Natural killer cell (primary cell): Measurements from ENCODE around the gene ZBTB22. TPM values are rescaled to one million over a fixed set of nuclear protein-coding genes. Genes with fewer than 3 reads are reported as not detected.

Source experiments
- ATAC-seq, 3 donors: fragments of 150-1000 bp in 2 of 3; fragments of 200-7000 bp in 1 of 3; cut with Tn5 transposase; 1 replicate in 1 of 3; 2 replicates in 2 of 3; pipeline ENCODE4 v1.10.0; 2021; ENCODE audit warnings: mild to moderate bottlenecking in 2 of 3, moderate library complexity in 2 of 3
- DNase-seq, 2 donors: peaks; one replicate each; pipeline versions ENCODE4 v3.0.0 to v3.0.0-alpha.2; 2013 to 2021; ENCODE audit warnings: mixed read lengths in 1 of 2
- H3K27ac ChIP-seq: one replicate; pipeline ENCODE4 v1.5.1; 2013; ENCODE audit warnings: mild to moderate bottlenecking, low read length
- H3K27me3 ChIP-seq: one replicate; pipeline ENCODE4 v1.6.1; 2013; ENCODE audit warnings: low read length; ENCODE audit not compliant: control insufficient read depth, insufficient read depth
- H3K36me3 ChIP-seq: one replicate; pipeline ENCODE4 v1.6.1; 2013; ENCODE audit warnings: low read length; ENCODE audit not compliant: control insufficient read depth, insufficient read depth
- H3K4me1 ChIP-seq: one replicate; pipeline ENCODE4 v1.6.1; 2013; ENCODE audit warnings: low read length; ENCODE audit not compliant: control insufficient read depth, insufficient read depth
- H3K4me3 ChIP-seq: one replicate; pipeline ENCODE4 v1.5.1; 2013; ENCODE audit warnings: low read length
- H3K9me3 ChIP-seq: one replicate; pipeline ENCODE4 v1.6.1; 2013; ENCODE audit warnings: low read length; ENCODE audit not compliant: control insufficient read depth, insufficient read depth
- H3K27ac Mint-ChIP-seq, 2 donors: one replicate each; pipeline ENCODE4 v1.8.0; 2022; ENCODE audit warnings: mild to moderate bottlenecking in 2 of 2, mixed read lengths in 2 of 2, moderate library complexity in 1 of 2
- H3K27me3 Mint-ChIP-seq, 2 donors: one replicate each; pipeline ENCODE4 v1.8.0; 2022; ENCODE audit warnings: low read depth in 2 of 2, mixed read lengths in 2 of 2
- H3K36me3 Mint-ChIP-seq: one replicate; pipeline ENCODE4 v1.8.0; 2022; ENCODE audit warnings: mixed read lengths
- H3K4me1 Mint-ChIP-seq, 2 donors: one replicate each; pipeline ENCODE4 v1.8.0; 2022; ENCODE audit warnings: mixed read lengths in 2 of 2
- H3K4me3 Mint-ChIP-seq: one replicate; pipeline ENCODE4 v1.8.0; 2022; ENCODE audit warnings: mild to moderate bottlenecking, moderate library complexity, mixed read lengths
- H3K9me3 Mint-ChIP-seq, 2 donors: one replicate each; pipeline ENCODE4 v1.8.0; 2022; ENCODE audit warnings: mixed read lengths in 2 of 2
- WGBS: methylation state at CpG from one replicate; pipeline ENCODE4 v1.1.7; 2013; ENCODE audit warnings: missing lambda C conversion rate; ENCODE audit not compliant: insufficient coverage; 5-methylcytosine and 5-hydroxymethylcytosine counted together
- intact Hi-C: fragments of 100-400 bp; cut with micrococcal nuclease; formaldehyde crosslinking; loops from one replicate; pipeline ENCODE4 v1.14.2; 2022
- total RNA-seq, 4 donors: library from RNA; stranded (reverse); fragments of 120-200 nt in 1 of 4; gene quantifications; one replicate each; pipeline versions ENCODE4 v1.2.3 to v1.2.4, GENCODE V29; 2013 to 2022
- TF ChIP-seq, protein P1 (sequence below): fragments of 200-600 bp; IDR thresholded peaks from one replicate; pipeline ENCODE4 v1.8.0; 2022; ENCODE audit warnings: antibody characterized with exemption

ZBTB22 gene
- total RNA-seq, 3 donors from 2014 or later (not counting 1 experiment from before 2014, with no cell fraction given) = 20.4 to 34.0 (median 25.9) TPM

GRCh38 chr6:33297406-33297955, 20.1 kb downstream of the ZBTB22 start:
- peaks cover 30 to 53% of the 10 kb centered on the region in 2 donors for H3K4me1 Mint-ChIP-seq
- H3K27ac Mint-ChIP-seq = peak overlapping the region; percentile 99

DNA sequence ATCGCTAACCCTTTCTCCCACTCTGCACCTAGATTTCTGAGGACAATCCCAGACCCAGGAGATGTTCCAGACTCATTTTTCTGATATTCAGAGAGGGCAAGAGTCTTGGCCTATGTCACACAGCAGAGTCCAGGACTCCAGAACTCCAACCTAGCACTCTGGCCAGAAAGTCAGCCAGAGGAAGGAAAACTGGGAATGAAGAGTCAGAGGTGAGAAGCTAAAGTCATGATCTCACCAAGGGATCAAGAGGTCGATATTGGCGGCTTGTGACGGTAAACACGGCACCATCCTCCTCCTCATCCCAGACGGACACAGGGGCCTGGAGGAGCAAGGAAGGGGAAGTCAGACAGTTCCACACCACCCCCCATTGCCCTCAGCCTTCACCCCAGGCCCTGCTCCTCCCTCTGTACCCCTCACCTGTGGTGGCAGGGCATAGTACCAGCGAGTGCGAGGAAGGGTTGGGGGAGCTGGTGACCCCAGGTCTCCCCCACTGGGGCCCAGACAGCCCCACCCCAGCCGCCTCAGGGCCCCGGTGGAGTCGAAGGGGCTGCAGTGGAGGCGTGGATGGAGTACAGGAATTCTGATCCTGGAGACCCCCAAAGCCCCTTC, 20.6 kb downstream of the ZBTB22 start:
- 88% methylated on average over 12 of the region's 12 CpGs for WGBS
- H3K27ac ChIP-seq = peak overlapping the region; percentile 61
- ATAC-seq (no peak), DNase-seq (no peak)
- no peak overlapping the region for H3K4me3 ChIP-seq
- Mint-ChIP-seq H3K4me1 (peaks cover 30 to 53% of the 10 kb centered on the region in 2 donors), H3K27ac (peak overlapping the region; percentile 99), H3K36me3 (no peaks in the 10 kb centered on the region), H3K27me3 (no peaks in the 10 kb centered on the region), H3K4me3 (peak overlapping the region; percentile 99), H3K9me3 (no peaks in the 10 kb centered on the region)
- intact Hi-C loops = no loop called here
- no peaks in the 10 kb centered on the region for H3K9me3 ChIP-seq
- no peaks in the 10 kb centered on the region for H3K27me3 ChIP-seq
- TF ChIP-seq, protein P1, sequence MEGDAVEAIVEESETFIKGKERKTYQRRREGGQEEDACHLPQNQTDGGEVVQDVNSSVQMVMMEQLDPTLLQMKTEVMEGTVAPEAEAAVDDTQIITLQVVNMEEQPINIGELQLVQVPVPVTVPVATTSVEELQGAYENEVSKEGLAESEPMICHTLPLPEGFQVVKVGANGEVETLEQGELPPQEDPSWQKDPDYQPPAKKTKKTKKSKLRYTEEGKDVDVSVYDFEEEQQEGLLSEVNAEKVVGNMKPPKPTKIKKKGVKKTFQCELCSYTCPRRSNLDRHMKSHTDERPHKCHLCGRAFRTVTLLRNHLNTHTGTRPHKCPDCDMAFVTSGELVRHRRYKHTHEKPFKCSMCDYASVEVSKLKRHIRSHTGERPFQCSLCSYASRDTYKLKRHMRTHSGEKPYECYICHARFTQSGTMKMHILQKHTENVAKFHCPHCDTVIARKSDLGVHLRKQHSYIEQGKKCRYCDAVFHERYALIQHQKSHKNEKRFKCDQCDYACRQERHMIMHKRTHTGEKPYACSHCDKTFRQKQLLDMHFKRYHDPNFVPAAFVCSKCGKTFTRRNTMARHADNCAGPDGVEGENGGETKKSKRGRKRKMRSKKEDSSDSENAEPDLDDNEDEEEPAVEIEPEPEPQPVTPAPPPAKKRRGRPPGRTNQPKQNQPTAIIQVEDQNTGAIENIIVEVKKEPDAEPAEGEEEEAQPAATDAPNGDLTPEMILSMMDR = no peak
- H3K4me1 ChIP-seq = peaks cover 30% of the 10 kb centered on the region
- H3K36me3 ChIP-seq = peaks cover 50% of the 10 kb centered on the region

More at GRCh38 chr6:33297406-33297955, 20.1 kb downstream of the ZBTB22 start:
- DNase-seq (no peak), ATAC-seq (no peak)
- WGBS = 15% methylated on average over 13 of the region's 16 CpGs
- Histone ChIP-seq H3K36me3 (peaks cover 47% of the 10 kb centered on the region), H3K9me3 (no peaks in the 10 kb centered on the region), H3K27ac (peak overlapping the region; percentile 61), H3K4me1 (peaks cover 30% of the 10 kb centered on the region), H3K27me3 (no peaks in the 10 kb centered on the region), H3K4me3 (peak overlapping the region; percentile 29)
- intact Hi-C loops = no loop called here
- TF ChIP-seq, protein P1 = no peak
- no peaks in the 10 kb centered on the region for H3K27me3 Mint-ChIP-seq
- H3K9me3 Mint-ChIP-seq = no peaks in the 10 kb centered on the region
- H3K36me3 Mint-ChIP-seq = no peaks in the 10 kb centered on the region
- peak overlapping the region; percentile 99 for H3K4me3 Mint-ChIP-seq

- intact Hi-C loops = no loop called here
- H3K27ac ChIP-seq = no peak overlapping the region
- no peaks in the 10 kb centered on the region for H3K27me3 ChIP-seq
- H3K36me3 ChIP-seq = peaks cover 53% of the 10 kb centered on the region
- H3K4me3 ChIP-seq = no peak overlapping the region
- no peaks in the 10 kb centered on the region for H3K9me3 ChIP-seq
- peak overlapping the region; percentile 99 for H3K27ac Mint-ChIP-seq
- no peaks in the 10 kb centered on the region for H3K27me3 Mint-ChIP-seq
- H3K4me1 ChIP-seq = peaks cover 30% of the 10 kb centered on the region
- no peaks in the 10 kb centered on the region for H3K36me3 Mint-ChIP-seq
- ATAC-seq (no peak), DNase-seq (no peak)
- TF ChIP-seq, protein P1 = no peak
- H3K4me3 Mint-ChIP-seq = peak overlapping the region; percentile 70
- WGBS = 97% methylated on average over 15 of the region's 15 CpGs
- no peaks in the 10 kb centered on the region for H3K9me3 Mint-ChIP-seq
- H3K4me1 Mint-ChIP-seq = peaks cover 37 to 51% of the 10 kb centered on the region in 2 donors
Measured at GRCh38 chr6:33295621-33296369, 21.7 kb downstream of the ZBTB22 start.
